Kidney glomerular epithelial cell (primary cell): ENCODE data around the gene NOXO1.
A peak's percentile ranks its signal among the peaks of the same experiment; 100 is the strongest.

Experiments
- DNase-seq: peaks from one replicate; lab custom pipeline; 2025; lab: John Stamatoyannopoulos, UW

NOXO1 gene

GRCh38 chr16:1997494-1998359 is 16.5 kb upstream of the NOXO1 start:
- DNase-seq = no peak

GRCh38 chr16:1993731-1994131 is 12.5 kb upstream of the NOXO1 start:
- DNase-seq = peak; percentile 58

- DNase-seq = no peak
These were observed 11.5 kb upstream of the NOXO1 start for GRCh38 chr16:1992704-1993317.

- peak; percentile 75 for DNase-seq
These were observed 10.9 kb upstream of the NOXO1 start for GRCh38 chr16:1991948-1992703.

- no peak for DNase-seq
These were observed 10.3 kb upstream of the NOXO1 start for GRCh38 chr16:1991588-1991947.

- no peak for DNase-seq
These were observed 9.9 kb upstream of the NOXO1 start for GRCh38 chr16:1991135-1991551.

GRCh38 chr16:1990351-1991134 is 9.3 kb upstream of the NOXO1 start:
- no peak for DNase-seq

GRCh38 chr16:1990101-1990350 is 8.8 kb upstream of the NOXO1 start:
- DNase-seq = no peak

GRCh38 chr16:1989209-1990100 is 8.2 kb upstream of the NOXO1 start, which contains the start of gene SYNGR3:
TSS of gene SYNGR3 (plus strand) at chr16:1989970. CDS start at chr16:1990103, 133 bp downstream.
- DNase-seq = no peak

- no peak for DNase-seq
These were observed 5.9 kb upstream of the NOXO1 start for GRCh38 chr16:1987198-1987597.

- no peak for DNase-seq
These were observed 4.3 kb upstream of the NOXO1 start for GRCh38 chr16:1985466-1986150.

- no peak for DNase-seq
These were observed 3.3 kb upstream of the NOXO1 start for GRCh38 chr16:1984347-1985225.

GRCh38 chr16:1983544-1984346 is 2.5 kb upstream of the NOXO1 start, which contains the start of gene GFER:
TSS of gene GFER (plus strand) at chr16:1984193. CDS start at chr16:1984219, 26 bp downstream.
- peak; percentile 77 for DNase-seq

- no peak for DNase-seq
These were observed 1.8 kb upstream of the NOXO1 start for GRCh38 chr16:1982991-1983543.

GRCh38 chr16:1982013-1982433 is 754 bp upstream of the NOXO1 start:
- no peak for DNase-seq

- no peak for DNase-seq
These were observed 540 bp downstream of the NOXO1 start for GRCh38 chr16:1980770-1981087.

GRCh38 chr16:1980030-1980769 is 1.1 kb downstream of the NOXO1 start:
- no peak for DNase-seq
